NCI-H524 treated with DMSO at 0.1 percent for 48 hours (cell line): ENCODE data around the gene SBK3.
"Not testable (repeated sequence)": the region's sequence is repeated elsewhere in the genome, so short reads cannot be mapped to it uniquely, and the experiment has no call there.

Experiments used
- DNase-seq: peaks from one replicate; lab custom pipeline; 2025; lab: John Stamatoyannopoulos, UW

Gene SBK3

GRCh38 chr19:55573929-55574328 lies 28.6 kb upstream of the SBK3 start:
- not testable (repeated sequence) for DNase-seq

- not testable (repeated sequence) for DNase-seq
Observed at GRCh38 chr19:55569477-55569876, 24.1 kb upstream of the SBK3 start.

DNA sequence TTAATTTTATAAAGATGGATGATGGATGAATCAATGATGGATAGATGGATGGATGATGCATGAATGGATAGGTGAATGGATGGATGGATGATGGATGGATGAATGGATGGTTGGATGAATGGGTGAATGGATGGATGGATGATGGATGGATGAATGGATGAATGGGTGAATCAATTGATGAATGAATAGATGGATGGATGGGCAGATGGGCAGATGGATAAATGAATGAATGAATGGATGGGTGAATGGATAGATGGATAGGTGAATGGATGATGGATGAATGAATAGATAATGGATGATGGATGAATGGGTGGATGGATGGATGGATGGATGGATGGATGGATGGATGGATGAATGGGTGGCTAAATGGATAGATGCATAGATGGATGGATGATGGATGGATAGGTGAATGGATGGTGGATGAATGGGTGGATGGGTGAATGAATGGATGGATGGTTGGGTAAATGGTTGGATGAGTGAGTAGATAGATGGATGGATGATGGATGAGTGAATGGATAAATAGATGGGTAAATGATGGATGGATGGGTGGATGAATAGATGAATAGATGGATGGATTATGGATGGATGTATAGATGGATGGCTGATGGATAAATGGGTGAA lies 22.5 kb upstream of the SBK3 start:
- no peak for DNase-seq

DNA sequence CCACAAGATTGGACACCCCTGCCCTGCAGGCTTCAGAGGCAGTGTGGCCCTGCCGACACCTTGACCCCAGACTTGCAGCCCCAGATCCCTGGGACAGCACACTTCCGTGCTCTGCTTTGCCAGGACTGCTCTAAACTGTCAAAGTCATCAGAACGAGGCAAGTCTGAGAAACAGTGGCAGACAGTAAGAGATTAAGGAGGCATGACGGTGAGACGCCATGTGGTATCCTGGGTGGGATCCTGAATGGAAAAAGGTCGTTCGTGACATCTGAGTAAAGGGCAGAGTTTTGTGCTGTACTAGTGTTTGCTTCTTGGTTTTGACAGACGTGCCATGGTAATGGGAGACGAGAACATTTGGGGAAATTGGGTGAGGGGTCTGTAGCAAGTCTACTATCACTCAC lies 21.5 kb upstream of the SBK3 start:
- DNase-seq: no peak

DNA sequence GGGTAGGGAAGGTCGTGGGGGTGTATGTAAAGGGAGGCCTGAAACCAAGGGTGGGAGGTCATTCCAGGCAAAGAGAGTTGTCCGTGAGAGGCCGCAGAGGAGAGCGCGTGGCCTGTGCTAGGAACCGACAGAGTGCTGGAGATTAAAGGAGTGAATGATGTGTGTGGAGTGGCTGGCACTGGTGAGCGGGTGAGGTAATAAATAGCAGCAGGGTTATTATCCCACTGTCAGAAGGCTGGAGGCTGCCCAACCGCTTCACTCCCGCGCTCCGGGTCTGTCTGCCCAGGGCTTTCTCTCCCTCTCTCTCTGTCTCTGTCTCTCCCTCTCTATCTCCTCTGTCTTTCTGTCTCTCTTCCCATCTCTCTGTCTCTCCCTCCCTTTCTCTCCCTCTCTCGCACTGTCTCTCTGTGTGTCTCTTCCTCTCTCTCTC lies 17.9 kb upstream of the SBK3 start:
- no peak for DNase-seq

GRCh38 chr19:55559684-55560083 lies 14.3 kb upstream of the SBK3 start:
- no peak for DNase-seq

GRCh38 chr19:55554741-55555152 lies 9.4 kb upstream of the SBK3 start:
- DNase-seq: no peak

DNA sequence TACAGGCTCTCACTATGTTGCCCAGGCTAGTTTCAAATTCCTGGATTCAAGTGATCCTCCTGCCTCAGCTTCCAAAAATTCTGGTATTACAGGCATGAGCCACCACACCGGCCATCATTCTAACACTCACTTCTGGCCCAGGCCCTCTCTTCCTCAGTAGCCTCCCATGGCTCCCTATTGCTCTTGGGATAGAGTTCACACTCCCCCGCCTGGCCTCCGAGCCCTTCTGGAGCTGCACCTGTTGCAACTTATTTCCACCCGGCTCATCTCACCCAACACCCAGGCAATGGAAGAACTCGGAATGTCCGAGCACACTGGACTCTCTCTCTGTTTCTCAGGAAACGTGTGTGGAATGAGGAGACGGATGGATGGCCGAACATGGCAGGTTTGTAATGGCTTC lies 9.0 kb upstream of the SBK3 start:
- no peak for DNase-seq

- no peak for DNase-seq
Observed at GRCh38 chr19:55553217-55554182, 8.2 kb upstream of the SBK3 start.

- no peak for DNase-seq
Observed at GRCh38 chr19:55552620-55553019, 7.3 kb upstream of the SBK3 start.

- DNase-seq: no peak
Observed at GRCh38 chr19:55552206-55552605, 6.9 kb upstream of the SBK3 start.

- DNase-seq: no peak
Observed at GRCh38 chr19:55550321-55550650, 4.9 kb upstream of the SBK3 start.

GRCh38 chr19:55549500-55550320 lies 4.4 kb upstream of the SBK3 start:
- no peak for DNase-seq

GRCh38 chr19:55546822-55547614 lies 1.7 kb upstream of the SBK3 start:
- no peak for DNase-seq

DNA sequence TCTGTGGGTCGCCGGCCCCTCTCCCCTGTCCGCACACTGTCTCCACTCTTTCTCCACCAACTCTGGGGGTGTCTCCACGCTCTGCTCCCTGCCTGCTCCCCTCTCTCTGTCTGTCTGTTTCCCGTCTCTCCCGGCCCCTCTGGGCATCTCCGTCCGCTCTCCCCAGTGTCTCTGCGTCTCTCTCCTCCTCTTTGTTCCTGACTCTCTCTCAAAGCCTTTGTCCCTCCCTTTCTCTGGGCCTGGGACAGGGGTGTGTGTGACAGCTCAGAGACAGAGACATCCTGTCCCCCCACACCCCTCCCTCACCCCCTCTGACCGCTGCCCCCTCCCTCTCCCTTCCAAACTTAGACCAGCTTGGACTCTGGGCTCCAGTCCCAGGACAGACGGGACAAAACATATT lies 668 bp upstream of the SBK3 start:
- DNase-seq: no peak

DNA sequence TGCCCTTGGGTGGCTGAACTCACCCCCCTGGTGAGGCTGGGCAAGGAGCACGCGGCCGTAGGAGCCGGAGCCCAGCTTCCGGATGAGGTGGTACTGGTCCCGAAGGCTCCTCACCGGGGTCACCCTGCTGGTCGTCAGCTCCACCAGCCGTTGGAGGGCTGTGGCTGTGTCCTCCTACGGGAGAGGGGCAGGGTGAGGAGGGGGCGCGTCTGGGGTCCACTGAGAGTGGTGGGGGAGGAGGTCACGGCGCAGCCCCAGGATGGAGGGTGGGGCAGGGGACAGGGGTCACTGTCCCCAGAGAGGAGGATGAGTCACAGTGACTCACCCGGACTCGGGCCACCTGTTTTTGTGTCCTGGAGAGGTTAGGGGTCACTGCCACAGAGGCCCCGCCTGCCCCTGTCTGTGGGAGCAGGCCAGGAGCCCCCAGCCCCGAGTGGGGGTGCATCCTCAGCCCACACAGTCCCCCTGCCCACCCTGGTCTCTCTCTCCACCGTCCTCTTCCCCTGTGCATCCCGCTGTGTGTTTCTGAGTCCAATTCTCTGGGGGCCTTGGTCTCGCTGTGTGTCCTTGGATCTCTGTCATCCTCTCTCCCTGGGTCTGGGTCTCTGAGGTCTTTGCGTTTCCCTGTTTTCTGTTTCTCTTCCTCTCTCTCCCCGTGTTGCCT lies 435 bp downstream of the SBK3 start:
- no peak for DNase-seq

GRCh38 chr19:55544014-55544413 lies 1.3 kb downstream of the SBK3 start:
- no peak for DNase-seq

GRCh38 chr19:55543567-55543966 lies 1.8 kb downstream of the SBK3 start:
- DNase-seq: no peak

- no peak for DNase-seq
Observed at GRCh38 chr19:55542292-55542855, 3.0 kb downstream of the SBK3 start.

GRCh38 chr19:55541091-55541490 lies 4.3 kb downstream of the SBK3 start:
- DNase-seq: no peak

- DNase-seq: no peak
Observed at GRCh38 chr19:55540619-55541018, 4.7 kb downstream of the SBK3 start.
